RWPE1 (cell line): ENCODE data around the gene GLS2.

Source experiments
- CTCF ChIA-PET: fragments of 350-600 bp; sonication (Branson Sonifier 250); formaldehyde crosslinking; extraction: SDS; loops from one replicate; lab custom pipeline; 2021; lab: Yijun Ruan, JAX
- POLR2A ChIA-PET: fragments of 400-600 bp; formaldehyde crosslinking; extraction: SDS; loops from one replicate; lab custom pipeline; 2020; ENCODE audit warnings: antibody characterized with exemption; ENCODE audit not compliant: low non-redundant PET; lab: Yijun Ruan, JAX
- DNase-seq: peaks from one replicate; pipeline ENCODE4 v3.0.0; 2012; ENCODE audit warnings: low spot score
- H3K27ac ChIP-seq: fragments of 450-650 bp; 2 replicates; pipeline ENCODE4 v1.5.1; 2017
- CTCF ChIP-seq: fragments of 450-650 bp; conservative IDR thresholded peaks from 2 replicates; pipeline ENCODE4 v1.5.1; 2017; ENCODE audit warnings: low read depth, mild to moderate bottlenecking

GLS2 gene

GRCh38 chr12:56476972-56477432 lies 11.0 kb downstream of the GLS2 start:
- POLR2A ChIA-PET = interaction anchor here (0.6 to 0.7 kb wide), 2 partner anchors 20 to 132 kb away, joined by 4 to 5 read pairs; no protein-coding TSS in a partner anchor
- CTCF ChIA-PET = no interaction called here

GRCh38 chr12:56476143-56476542 lies 11.8 kb downstream of the GLS2 start:
- ChIA-PET POLR2A (no interaction called here), CTCF (no interaction called here)
- no peak for DNase-seq
- H3K27ac ChIP-seq = no peak overlapping the region
- TF ChIP-seq CTCF = no peak

More at GRCh38 chr12:56476972-56477432, 11.0 kb downstream of the GLS2 start:
- H3K27ac ChIP-seq = no peak overlapping the region
- TF ChIP-seq CTCF = no peak
- no peak for DNase-seq

- no peak for DNase-seq
- ChIA-PET POLR2A (no interaction called here), CTCF (interaction anchor here (2.0 kb wide), 1 partner anchor 10 kb away, joined by 7 read pairs; no protein-coding TSS in a partner anchor)
- no peak for TF ChIP-seq CTCF
- no peak overlapping the region for H3K27ac ChIP-seq
Measured at GRCh38 chr12:56474389-56474788, 13.6 kb downstream of the GLS2 start.

GRCh38 chr12:56469007-56469930 lies 18.7 kb downstream of the GLS2 start:
- no peak for DNase-seq

GRCh38 chr12:56468216-56469006 lies 19.6 kb downstream of the GLS2 start, which contains the start of gene SPRYD4:
TSS of gene SPRYD4 (plus strand) at chr12:56468578. CDS start at chr12:56468592, 14 bp downstream.
- peak; percentile 93 for DNase-seq
- CTCF ChIA-PET = interaction anchor here (0.6 to 0.7 kb wide), 2 partner anchors 121 to 1008 kb away, joined by 3 read pairs; no protein-coding TSS in a partner anchor
- H3K27ac ChIP-seq = peak within 1 kb of the TSS; percentile 83
- peak; percentile 56 for TF ChIP-seq CTCF
- POLR2A ChIA-PET = no interaction called here

More at GRCh38 chr12:56469007-56469930, 18.7 kb downstream of the GLS2 start:
- CTCF ChIA-PET = interaction anchor here (0.5 to 0.7 kb wide), 4 partner anchors 22 to 1007 kb away, joined by 3 read pairs; no protein-coding TSS in a partner anchor
- POLR2A ChIA-PET = no interaction called here
- TF ChIP-seq CTCF = no peak
- peak overlapping the region; percentile 83 for H3K27ac ChIP-seq

- ChIA-PET POLR2A (no interaction called here), CTCF (interaction anchor here (0.6 kb wide), 2 partner anchors 17 to 236 kb away, joined by 3 to 5 read pairs; no protein-coding TSS in a partner anchor)
- no peak for TF ChIP-seq CTCF
- DNase-seq = no peak
- H3K27ac ChIP-seq = no peak overlapping the region
Measured at GRCh38 chr12:56462565-56462964, 25.4 kb downstream of the GLS2 start.
